Calu3 (cell line): ENCODE results near the gene CROT. TPM values are rescaled to one million over a fixed set of nuclear protein-coding genes. Genes with fewer than 3 reads are reported as not detected.

Source experiments
- BruUV-seq: library from RNA; stranded (reverse); fragments of 400-500 nt; replicated peaks from 2 replicates; lab custom pipeline; 2021; lab: Mats Ljungman, UMichigan
- CTCF ChIA-PET: fragments of 300-600 bp; sonication (Branson Sonifier 250); formaldehyde crosslinking; loops from one replicate; lab custom pipeline; 2022; ENCODE audit warnings: antibody characterized with exemption; lab: Charles Lee
- DNase-seq: peaks from one replicate; pipeline ENCODE4 v3.0.0; 2022
- H3K27ac Mint-ChIP-seq: one replicate; pipeline ENCODE4 v1.8.0; 2022; ENCODE audit warnings: mixed read lengths; ENCODE audit not compliant: unreplicated experiment
- H3K27me3 Mint-ChIP-seq: one replicate; pipeline ENCODE4 v1.8.0; 2022; ENCODE audit warnings: mixed read lengths; ENCODE audit not compliant: unreplicated experiment
- H3K36me3 Mint-ChIP-seq: one replicate; pipeline ENCODE4 v1.8.0; 2022; ENCODE audit warnings: mild to moderate bottlenecking, moderate library complexity, mixed read lengths; ENCODE audit not compliant: insufficient read depth, unreplicated experiment
- H3K4me1 Mint-ChIP-seq: one replicate; pipeline ENCODE4 v1.8.0; 2022; ENCODE audit warnings: mild to moderate bottlenecking, low read depth, mixed read lengths; ENCODE audit not compliant: unreplicated experiment
- H3K4me3 Mint-ChIP-seq: one replicate; pipeline ENCODE4 v1.8.0; 2022; ENCODE audit warnings: mild to moderate bottlenecking, low read depth, moderate library complexity, mixed read lengths; ENCODE audit not compliant: unreplicated experiment
- H3K9me3 Mint-ChIP-seq: one replicate; pipeline ENCODE4 v1.8.0; 2022; ENCODE audit warnings: low read depth, mixed read lengths; ENCODE audit not compliant: unreplicated experiment
- intact Hi-C: fragments of 100-400 bp; cut with micrococcal nuclease; formaldehyde crosslinking; loops from one replicate; pipeline ENCODE4 v1.10.0; 2022; ENCODE audit not compliant: unreplicated experiment
- total RNA-seq: library from RNA; stranded (reverse); gene quantifications from 2 replicates; pipeline ENCODE4 v1.2.3, GENCODE V29; 2022
- TF ChIP-seq, protein P1 (sequence below): fragments of 200-600 bp; IDR thresholded peaks from one replicate; pipeline ENCODE4 v1.8.0; 2022; ENCODE audit warnings: antibody characterized with exemption; ENCODE audit not compliant: unreplicated experiment

The CROT gene
- total RNA-seq, 1 experiment from 2014 or later = 7.3 TPM

DNA sequence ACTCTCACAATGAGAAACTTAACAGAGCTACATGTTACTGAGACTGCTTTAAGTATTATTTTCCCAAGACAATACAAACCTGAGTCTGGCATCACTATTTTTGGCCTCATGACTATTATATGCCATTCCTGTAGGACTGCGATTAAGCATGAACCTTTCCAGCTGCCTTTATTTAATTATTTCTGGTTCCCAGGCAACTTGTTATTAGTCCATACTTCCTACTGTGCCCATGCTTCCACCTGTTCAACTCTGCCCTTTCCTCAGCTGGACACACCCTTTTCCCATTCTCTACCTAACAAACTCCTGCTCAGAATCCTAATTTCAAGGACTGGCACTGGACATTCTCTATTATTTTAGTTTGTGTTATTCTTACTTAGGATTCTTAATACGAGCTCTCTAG, 8.1 kb upstream of the CROT start:
- DNase-seq = no peak
- no peaks in the 10 kb centered on the region for H3K4me1 Mint-ChIP-seq
- H3K27me3 Mint-ChIP-seq = no peaks in the 10 kb centered on the region
- no peaks in the 10 kb centered on the region for H3K9me3 Mint-ChIP-seq
- CTCF ChIA-PET = no interaction called here
- H3K27ac Mint-ChIP-seq = no peak overlapping the region
- intact Hi-C loops = no loop called here
- no TSS peak for BruUV-seq
- TF ChIP-seq, protein P1, sequence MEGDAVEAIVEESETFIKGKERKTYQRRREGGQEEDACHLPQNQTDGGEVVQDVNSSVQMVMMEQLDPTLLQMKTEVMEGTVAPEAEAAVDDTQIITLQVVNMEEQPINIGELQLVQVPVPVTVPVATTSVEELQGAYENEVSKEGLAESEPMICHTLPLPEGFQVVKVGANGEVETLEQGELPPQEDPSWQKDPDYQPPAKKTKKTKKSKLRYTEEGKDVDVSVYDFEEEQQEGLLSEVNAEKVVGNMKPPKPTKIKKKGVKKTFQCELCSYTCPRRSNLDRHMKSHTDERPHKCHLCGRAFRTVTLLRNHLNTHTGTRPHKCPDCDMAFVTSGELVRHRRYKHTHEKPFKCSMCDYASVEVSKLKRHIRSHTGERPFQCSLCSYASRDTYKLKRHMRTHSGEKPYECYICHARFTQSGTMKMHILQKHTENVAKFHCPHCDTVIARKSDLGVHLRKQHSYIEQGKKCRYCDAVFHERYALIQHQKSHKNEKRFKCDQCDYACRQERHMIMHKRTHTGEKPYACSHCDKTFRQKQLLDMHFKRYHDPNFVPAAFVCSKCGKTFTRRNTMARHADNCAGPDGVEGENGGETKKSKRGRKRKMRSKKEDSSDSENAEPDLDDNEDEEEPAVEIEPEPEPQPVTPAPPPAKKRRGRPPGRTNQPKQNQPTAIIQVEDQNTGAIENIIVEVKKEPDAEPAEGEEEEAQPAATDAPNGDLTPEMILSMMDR = no peak
- no peak overlapping the region for H3K4me3 Mint-ChIP-seq
- no peaks in the 10 kb centered on the region for H3K36me3 Mint-ChIP-seq

DNA sequence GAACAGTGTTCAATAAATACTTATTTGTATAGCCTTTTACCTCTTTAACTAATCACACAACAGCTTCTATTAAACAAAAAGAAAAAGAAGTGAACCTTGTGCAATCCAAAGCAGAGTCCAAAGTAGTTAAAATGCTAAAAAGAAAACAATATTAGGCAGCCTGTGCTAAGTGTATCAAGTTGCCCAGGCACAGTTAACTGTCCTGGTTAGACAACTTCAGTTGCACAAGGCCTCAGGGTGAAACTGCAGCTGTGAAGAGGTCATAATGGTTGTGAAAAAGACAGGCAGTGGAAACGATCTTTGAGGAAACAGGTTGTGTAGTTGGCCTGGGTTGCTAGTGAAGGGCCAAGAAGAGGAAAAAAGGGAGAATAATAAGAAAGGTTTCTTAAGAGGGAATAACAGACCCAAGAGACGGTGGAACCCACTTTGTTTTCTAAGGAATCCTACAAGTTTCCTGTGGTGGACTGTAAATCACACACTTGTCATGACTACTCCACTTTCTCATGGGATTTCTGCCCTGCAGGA, 6.0 kb upstream of the CROT start:
- no peaks in the 10 kb centered on the region for H3K36me3 Mint-ChIP-seq
- H3K4me3 Mint-ChIP-seq = no peak overlapping the region
- TF ChIP-seq, protein P1 = no peak
- intact Hi-C loops = no loop called here
- H3K4me1 Mint-ChIP-seq = no peaks in the 10 kb centered on the region
- no peaks in the 10 kb centered on the region for H3K27me3 Mint-ChIP-seq
- no TSS peak for BruUV-seq
- no peaks in the 10 kb centered on the region for H3K9me3 Mint-ChIP-seq
- CTCF ChIA-PET = no interaction called here
- H3K27ac Mint-ChIP-seq = no peak overlapping the region
- DNase-seq = no peak

GRCh38 chr7:87341441-87341840, 4.0 kb upstream of the CROT start:
- TF ChIP-seq, protein P1 = no peak
- Mint-ChIP-seq H3K4me1 (peaks cover 7% of the 10 kb centered on the region), H3K4me3 (no peak overlapping the region), H3K36me3 (peaks cover 16% of the 10 kb centered on the region), H3K27ac (no peak overlapping the region), H3K9me3 (no peaks in the 10 kb centered on the region), H3K27me3 (no peaks in the 10 kb centered on the region)
- CTCF ChIA-PET = no interaction called here
- BruUV-seq = no TSS peak
- intact Hi-C loops = no loop called here
- no peak for DNase-seq

- intact Hi-C loops = no loop called here
- no TSS peak for BruUV-seq
- Mint-ChIP-seq H3K4me3 (no peak overlapping the region), H3K27ac (no peak overlapping the region), H3K36me3 (peaks cover 16% of the 10 kb centered on the region), H3K4me1 (peaks cover 8% of the 10 kb centered on the region), H3K9me3 (no peaks in the 10 kb centered on the region), H3K27me3 (no peaks in the 10 kb centered on the region)
- no peak for DNase-seq
- CTCF ChIA-PET = no interaction called here
- TF ChIP-seq, protein P1 = no peak
These were observed 3.2 kb upstream of the CROT start for GRCh38 chr7:87342231-87342630.
